Stimulated activated naive CD8-positive, alpha-beta T cell treated with anti-CD3 and anti-CD28 coated beads, Interleukin-15, amount 100 ng/mL, for 72 hours (primary cell): ENCODE data around the gene LRGUK.
"Not testable (repeated sequence)": the region's sequence is repeated elsewhere in the genome, so short reads cannot be mapped to it uniquely, and the experiment has no call there.

Experiments used
- ATAC-seq: fragments of 150-1000 bp; cut with Tn5 transposase; 2 replicates; pipeline ENCODE4 v1.10.0; 2021; ENCODE audit warnings: mild to moderate bottlenecking, moderate library complexity
- DNase-seq, 2 donors: peaks; one replicate each; pipeline ENCODE4 v3.0.0; 2021 to 2022
- H3K27ac Mint-ChIP-seq, 2 donors: one replicate each; pipeline ENCODE4 v1.8.0; 2022; ENCODE audit warnings: mild to moderate bottlenecking in 2 of 2, mixed read lengths in 2 of 2, moderate library complexity in 2 of 2
- H3K27me3 Mint-ChIP-seq: one replicate; pipeline ENCODE4 v1.8.0; 2022; ENCODE audit warnings: mixed read lengths
- H3K4me1 Mint-ChIP-seq: one replicate; pipeline ENCODE4 v1.8.0; 2022; ENCODE audit warnings: mild to moderate bottlenecking, mixed read lengths
- H3K4me3 Mint-ChIP-seq, 2 donors: one replicate each; pipeline ENCODE4 v1.8.0; 2022; ENCODE audit warnings: mild to moderate bottlenecking in 2 of 2, mixed read lengths in 2 of 2, moderate library complexity in 1 of 2
- H3K9me3 Mint-ChIP-seq, 2 donors: one replicate each; pipeline ENCODE4 v1.8.0; 2022; ENCODE audit warnings: mixed read lengths in 2 of 2

The LRGUK gene

DNA sequence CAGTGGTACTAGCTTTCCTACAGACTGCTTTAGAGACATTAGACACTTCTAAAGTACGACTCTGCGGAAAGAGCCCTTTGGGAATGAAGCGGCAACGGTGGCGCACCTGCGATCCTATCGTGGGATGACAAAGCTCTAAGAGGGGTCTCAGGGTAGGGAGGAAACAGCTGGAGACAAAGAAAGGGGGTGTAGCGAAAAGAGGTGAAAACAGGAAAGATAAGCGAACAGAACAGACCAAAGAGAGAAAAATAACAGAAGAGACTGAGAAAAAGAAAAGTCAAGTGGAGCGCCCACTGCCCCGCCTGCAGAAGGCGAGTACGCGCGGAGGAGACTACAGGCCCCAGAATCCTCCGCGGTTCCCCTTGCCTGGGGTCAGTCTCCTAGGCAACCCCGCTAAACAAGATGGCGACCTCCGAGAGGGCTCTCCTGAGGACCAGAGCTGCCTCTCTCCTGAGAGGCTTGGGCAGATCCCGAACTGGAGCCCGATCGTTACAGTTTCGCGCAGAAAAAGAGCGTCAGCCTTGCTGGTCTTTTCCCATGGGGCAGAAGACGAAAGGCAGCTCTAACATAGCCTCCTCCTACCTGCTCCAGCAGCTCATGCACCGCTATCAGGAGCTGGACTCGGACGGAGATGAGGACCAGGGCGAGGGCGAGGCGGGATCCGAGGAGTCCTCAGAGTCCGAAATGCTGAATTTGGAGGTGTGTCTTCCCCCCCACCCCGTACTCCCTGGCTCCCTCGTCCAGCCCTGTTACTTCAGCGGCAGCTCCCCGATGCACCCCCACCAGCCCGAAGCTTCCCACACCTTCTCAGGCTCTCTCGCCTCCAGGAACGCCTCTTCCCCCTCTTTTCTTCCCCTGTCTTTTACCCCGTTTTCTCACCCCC lies at the start of gene LRGUK:
Gene LRGUK (plus strand): TSS at position 375 of the 883 bp plus-strand sequence. CDS start 28 bp downstream, at position 403.
- Mint-ChIP-seq H3K4me1 (peaks cover 14% of the 10 kb centered on the region), H3K27me3 (peaks cover 34% of the 10 kb centered on the region), H3K9me3 (no peaks in the 10 kb centered on the region), H3K27ac (peak within 1 kb of the TSS in 1 of 2 donors; percentile 25), H3K4me3 (peak within 1 kb of the TSS; percentile 80 to 81)
- DNase-seq (peak; percentile 70 to 79), ATAC-seq (peak; percentile 100)

GRCh38 chr7:134077560-134077959 lies 49.6 kb upstream of the LRGUK start:
- H3K27me3 Mint-ChIP-seq, DNase-seq, H3K4me1 Mint-ChIP-seq, ATAC-seq, H3K27ac Mint-ChIP-seq, H3K4me3 Mint-ChIP-seq: not testable (repeated sequence)
- H3K9me3 Mint-ChIP-seq: peaks cover 19 to 32% of the 10 kb centered on the region in 2 donors

DNA sequence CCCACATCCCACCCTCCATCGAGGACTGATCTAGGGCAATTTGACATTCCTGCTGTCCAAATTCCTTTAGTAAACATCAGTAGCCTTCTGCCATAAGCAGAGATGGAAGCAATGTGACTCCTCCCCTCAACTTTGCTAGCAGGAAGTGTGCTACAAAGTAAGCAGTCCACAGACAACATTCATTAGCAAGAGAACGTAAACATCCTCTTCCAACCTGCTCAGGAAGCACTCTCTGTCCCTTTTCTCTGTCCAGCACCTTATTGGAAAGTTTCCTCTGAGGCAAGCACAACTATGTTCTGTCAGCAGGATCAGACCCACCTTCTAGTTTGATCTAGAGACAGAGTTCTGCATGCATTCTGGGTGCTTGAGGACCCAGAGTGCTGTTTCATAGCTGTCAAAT lies 48.1 kb upstream of the LRGUK start:
- H3K4me1 Mint-ChIP-seq: no peaks in the 10 kb centered on the region
- H3K9me3 Mint-ChIP-seq: peaks cover 19 to 30% of the 10 kb centered on the region in 2 donors
- no peaks in the 10 kb centered on the region for H3K27me3 Mint-ChIP-seq
- ATAC-seq: no peak
- no peak overlapping the region for H3K27ac Mint-ChIP-seq
- no peak for DNase-seq
- no peak overlapping the region for H3K4me3 Mint-ChIP-seq

DNA sequence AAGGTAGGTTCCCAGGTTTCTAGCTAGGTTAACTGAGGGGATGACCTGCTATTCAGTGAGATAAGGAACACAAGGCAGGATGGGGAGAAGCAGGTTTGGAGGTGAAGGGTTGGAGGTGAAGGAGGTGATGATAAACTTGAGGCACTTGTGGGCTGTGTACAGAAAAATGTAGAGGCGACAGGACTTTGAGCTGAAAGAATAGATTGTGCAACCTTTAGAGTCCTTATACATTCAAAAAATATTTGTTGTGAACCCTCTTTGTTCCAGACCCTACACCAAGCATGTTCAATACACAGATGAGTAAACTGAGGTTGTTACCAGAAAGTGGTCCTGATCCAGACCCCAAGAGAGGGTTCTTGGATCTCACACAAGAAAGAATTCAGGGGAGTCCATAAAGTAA lies 45.4 kb upstream of the LRGUK start:
- H3K4me1 Mint-ChIP-seq: no peaks in the 10 kb centered on the region
- no peak overlapping the region for H3K4me3 Mint-ChIP-seq
- peaks cover 2 to 10% of the 10 kb centered on the region in 2 donors for H3K9me3 Mint-ChIP-seq
- H3K27me3 Mint-ChIP-seq: no peaks in the 10 kb centered on the region
- ATAC-seq: no peak
- no peak overlapping the region for H3K27ac Mint-ChIP-seq
- no peak for DNase-seq

- DNase-seq: no peak
- Mint-ChIP-seq H3K4me3 (no peak overlapping the region), H3K27me3 (no peaks in the 10 kb centered on the region), H3K4me1 (no peaks in the 10 kb centered on the region), H3K9me3 (peaks cover 6 to 22% of the 10 kb centered on the region in 2 donors), H3K27ac (no peak overlapping the region)
- ATAC-seq: no peak
Measured at GRCh38 chr7:134083766-134084487, 43.2 kb upstream of the LRGUK start.

GRCh38 chr7:134084488-134085144 lies 42.5 kb upstream of the LRGUK start:
- DNase-seq: no peak
- ATAC-seq: no peak
- peaks cover 13 to 29% of the 10 kb centered on the region in 2 donors for H3K9me3 Mint-ChIP-seq
- no peaks in the 10 kb centered on the region for H3K27me3 Mint-ChIP-seq
- no peak overlapping the region for H3K4me3 Mint-ChIP-seq
- no peaks in the 10 kb centered on the region for H3K4me1 Mint-ChIP-seq
- H3K27ac Mint-ChIP-seq: no peak overlapping the region

DNA sequence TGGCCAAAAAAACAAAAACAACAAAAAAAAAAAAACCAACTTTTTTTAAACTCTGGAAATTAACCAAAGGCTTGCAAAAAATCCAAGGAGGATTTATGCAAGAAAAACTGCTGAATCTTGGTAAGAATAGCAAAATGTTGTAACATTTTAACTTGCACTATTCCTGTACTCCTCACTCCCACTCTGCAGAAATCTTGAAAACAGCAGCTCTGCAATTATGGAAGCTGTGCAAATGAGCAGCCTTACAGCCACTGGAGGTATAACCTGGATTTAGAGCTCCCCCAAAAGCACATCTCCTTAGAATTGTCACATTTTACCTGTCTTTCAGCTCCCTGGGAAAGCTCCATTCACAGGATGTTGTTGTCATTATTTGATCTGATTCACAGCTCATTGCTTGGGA lies 41.8 kb upstream of the LRGUK start:
- no peak overlapping the region for H3K4me3 Mint-ChIP-seq
- H3K4me1 Mint-ChIP-seq: no peaks in the 10 kb centered on the region
- no peaks in the 10 kb centered on the region for H3K27me3 Mint-ChIP-seq
- H3K9me3 Mint-ChIP-seq: peaks cover 19 to 36% of the 10 kb centered on the region in 2 donors
- ATAC-seq (no peak), DNase-seq (no peak)
- H3K27ac Mint-ChIP-seq: no peak overlapping the region

- Mint-ChIP-seq H3K4me3 (no peak overlapping the region), H3K9me3 (peaks cover 19 to 34% of the 10 kb centered on the region in 2 donors), H3K27ac (no peak overlapping the region), H3K4me1 (no peaks in the 10 kb centered on the region), H3K27me3 (no peaks in the 10 kb centered on the region)
- DNase-seq (no peak), ATAC-seq (no peak)
Measured at GRCh38 chr7:134086998-134087735, 40.0 kb upstream of the LRGUK start.

DNA sequence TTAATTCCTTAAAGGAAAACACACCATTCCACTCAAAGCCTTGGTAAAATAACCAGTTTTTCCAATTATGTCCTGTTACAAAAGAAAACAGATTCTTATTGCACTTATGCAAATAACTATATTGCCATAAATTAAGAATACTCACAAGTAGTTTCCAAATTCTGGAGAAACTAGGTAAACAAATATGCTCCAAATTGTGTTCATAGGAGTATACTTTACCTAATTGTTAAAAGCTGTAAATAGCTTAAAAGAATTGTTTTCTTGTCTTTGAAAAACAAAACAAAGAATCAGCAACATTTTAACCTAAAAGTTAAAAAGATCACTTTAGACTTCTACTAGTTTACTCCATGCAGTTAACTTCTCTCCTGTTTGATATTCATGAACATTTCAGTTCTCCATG lies 38.9 kb upstream of the LRGUK start:
- DNase-seq (no peak), ATAC-seq (no peak)
- no peak overlapping the region for H3K4me3 Mint-ChIP-seq
- peaks cover 24 to 39% of the 10 kb centered on the region in 2 donors for H3K9me3 Mint-ChIP-seq
- H3K4me1 Mint-ChIP-seq: no peaks in the 10 kb centered on the region
- no peak overlapping the region for H3K27ac Mint-ChIP-seq
- H3K27me3 Mint-ChIP-seq: no peaks in the 10 kb centered on the region

DNA sequence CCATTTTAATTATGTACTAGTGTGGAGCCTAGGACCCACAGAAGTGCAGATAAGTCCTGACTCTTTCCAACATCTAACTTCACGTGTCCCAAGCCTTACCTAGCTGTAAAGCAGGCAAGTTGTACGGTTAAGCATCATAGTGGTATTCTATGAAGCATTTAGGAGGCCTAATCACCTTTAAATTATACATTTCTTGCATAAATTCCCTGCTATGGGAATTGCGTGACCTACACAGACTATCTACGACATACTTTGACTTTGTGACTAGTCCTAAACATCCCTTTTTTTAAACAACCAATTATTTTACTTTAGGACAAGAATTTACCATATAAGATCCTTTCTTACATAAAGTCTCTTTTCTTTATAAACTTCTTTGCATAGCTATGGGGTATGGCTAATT lies 37.7 kb upstream of the LRGUK start:
- H3K27me3 Mint-ChIP-seq: no peaks in the 10 kb centered on the region
- ATAC-seq: no peak
- DNase-seq: no peak
- H3K9me3 Mint-ChIP-seq: peaks cover 33 to 51% of the 10 kb centered on the region in 2 donors
- H3K27ac Mint-ChIP-seq: no peak overlapping the region
- no peak overlapping the region for H3K4me3 Mint-ChIP-seq
- H3K4me1 Mint-ChIP-seq: no peaks in the 10 kb centered on the region

DNA sequence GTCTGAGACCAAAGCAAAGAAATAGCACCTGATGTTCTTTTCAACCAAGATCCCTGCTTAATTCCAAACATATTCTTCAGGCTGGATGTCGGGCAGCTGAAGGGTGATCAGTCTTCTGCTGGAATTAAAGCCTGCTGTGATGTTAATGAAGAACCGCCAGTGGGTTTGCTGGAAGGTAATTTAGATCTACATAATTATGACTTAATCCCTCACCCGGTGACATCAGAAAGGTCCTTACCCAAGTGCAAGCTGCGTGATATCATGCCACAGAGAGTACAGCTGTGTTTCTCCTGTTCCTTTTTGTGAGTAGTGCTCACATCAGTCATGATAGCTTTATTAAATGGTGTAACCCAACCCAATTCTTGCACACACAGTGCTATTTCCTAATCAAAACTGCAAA lies 29.1 kb upstream of the LRGUK start:
- no peak overlapping the region for H3K4me3 Mint-ChIP-seq
- H3K9me3 Mint-ChIP-seq: peaks cover 27 to 43% of the 10 kb centered on the region in 2 donors
- no peak for DNase-seq
- no peaks in the 10 kb centered on the region for H3K27me3 Mint-ChIP-seq
- ATAC-seq: no peak
- no peak overlapping the region for H3K27ac Mint-ChIP-seq
- H3K4me1 Mint-ChIP-seq: no peaks in the 10 kb centered on the region

DNA sequence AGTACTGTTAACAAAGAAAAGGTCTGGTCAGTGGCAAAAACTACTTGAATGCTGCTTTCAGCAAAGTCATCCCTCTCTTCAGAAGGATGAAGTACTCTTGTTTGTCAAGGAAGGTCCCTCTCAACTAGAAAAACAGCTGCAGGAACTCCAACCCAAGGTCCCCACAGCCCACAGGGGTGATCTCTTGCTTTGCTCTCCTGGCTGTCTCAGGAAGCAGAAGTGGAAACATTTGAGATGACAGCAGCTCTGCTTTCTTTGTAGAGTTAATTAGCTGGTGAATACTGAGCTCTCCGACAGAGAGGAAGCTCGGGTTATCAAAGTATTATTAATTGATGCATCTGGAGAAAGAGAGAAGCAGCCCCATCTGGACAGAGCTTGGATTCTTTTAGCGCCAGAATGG lies 25.4 kb upstream of the LRGUK start:
- ATAC-seq (no peak), DNase-seq (no peak)
- H3K4me1 Mint-ChIP-seq: no peaks in the 10 kb centered on the region
- H3K4me3 Mint-ChIP-seq: no peak overlapping the region
- peaks cover 0 to 7% of the 10 kb centered on the region in 2 donors for H3K9me3 Mint-ChIP-seq
- H3K27ac Mint-ChIP-seq: no peak overlapping the region
- H3K27me3 Mint-ChIP-seq: no peaks in the 10 kb centered on the region

GRCh38 chr7:134104166-134104565 lies 23.0 kb upstream of the LRGUK start:
- ATAC-seq: no peak
- Mint-ChIP-seq H3K27me3 (no peaks in the 10 kb centered on the region), H3K4me1 (no peaks in the 10 kb centered on the region), H3K9me3 (peaks cover 0 to 7% of the 10 kb centered on the region in 2 donors), H3K27ac (no peak overlapping the region), H3K4me3 (no peak overlapping the region)
- no peak for DNase-seq

- Mint-ChIP-seq H3K4me3 (no peak overlapping the region), H3K27me3 (no peaks in the 10 kb centered on the region), H3K27ac (no peak overlapping the region), H3K9me3 (peaks cover 0 to 5% of the 10 kb centered on the region in 2 donors), H3K4me1 (no peaks in the 10 kb centered on the region)
- DNase-seq (no peak), ATAC-seq (no peak)
Measured at GRCh38 chr7:134105841-134106240, 21.3 kb upstream of the LRGUK start.

DNA sequence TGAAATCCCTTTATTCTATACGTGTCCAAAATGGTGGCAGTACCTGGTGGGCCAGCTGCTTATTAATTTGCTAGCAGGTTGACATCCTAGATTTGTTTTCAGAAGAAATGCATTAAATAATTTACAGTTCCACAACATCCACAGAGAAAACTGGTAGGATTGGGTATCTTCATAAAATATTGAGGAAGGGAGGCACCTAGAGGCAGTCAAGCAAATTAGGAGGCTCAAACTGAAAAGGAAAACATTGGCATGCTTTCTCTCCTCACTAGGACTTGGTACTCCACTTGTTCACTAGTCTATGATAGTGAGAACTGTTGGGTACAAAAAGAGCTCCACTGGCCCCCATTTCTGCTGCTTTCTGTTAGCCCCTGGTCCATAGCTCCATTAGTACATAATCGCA lies 18.3 kb upstream of the LRGUK start:
- DNase-seq (no peak), ATAC-seq (no peak)
- Mint-ChIP-seq H3K27ac (no peak overlapping the region), H3K4me3 (no peak overlapping the region), H3K9me3 (no peaks in the 10 kb centered on the region), H3K4me1 (no peaks in the 10 kb centered on the region), H3K27me3 (no peaks in the 10 kb centered on the region)
